Hepatocyte (in vitro differentiated cells): ENCODE results near the gene MED6. TPM values are rescaled to one million over a fixed set of nuclear protein-coding genes. Genes with fewer than 3 reads are reported as not detected.
A peak's percentile ranks its signal among the peaks of the same experiment; 100 is the strongest.

Experiments
- DNase-seq: peaks from one replicate; pipeline ENCODE4 v3.0.0-alpha.2; 2016; ENCODE audit warnings: low spot score
- H2AFZ ChIP-seq: fragments of 200-600 bp; sonication (generic); 2 replicates; pipeline ENCODE4 v1.6.0; 2016; ENCODE audit warnings: antibody characterized with exemption, mild to moderate bottlenecking
- H3K27ac ChIP-seq: fragments of 200-600 bp; sonication (generic); 2 replicates; pipeline ENCODE4 v1.5.1; 2016; ENCODE audit warnings: mild to moderate bottlenecking
- H3K27me3 ChIP-seq: fragments of 200-600 bp; sonication (generic); 2 replicates; pipeline ENCODE4 v1.6.1; 2016
- H3K36me3 ChIP-seq: fragments of 200-600 bp; sonication (generic); replicated peaks from 2 replicates; pipeline ENCODE4 v1.5.1; 2016; ENCODE audit warnings: low read depth; ENCODE audit not compliant: insufficient read depth
- H3K4me1 ChIP-seq: fragments of 200-600 bp; sonication (generic); 2 replicates; pipeline ENCODE4 v1.5.1; 2016; ENCODE audit warnings: mild to moderate bottlenecking, moderate library complexity; ENCODE audit not compliant: insufficient read depth
- H3K4me2 ChIP-seq: fragments of 200-600 bp; sonication (generic); 2 replicates; pipeline ENCODE4 v1.6.0; 2016
- H3K4me3 ChIP-seq: fragments of 200-600 bp; sonication (generic); 2 replicates; pipeline ENCODE4 v1.5.1; 2016; ENCODE audit warnings: mild to moderate bottlenecking
- H3K79me2 ChIP-seq: fragments of 200-600 bp; sonication (generic); 2 replicates; pipeline ENCODE4 v1.6.0; 2017; ENCODE audit warnings: mild to moderate bottlenecking
- H3K9me2 ChIP-seq: fragments of 200-600 bp; sonication (generic); replicated peaks from 2 replicates; pipeline ENCODE4 v1.6.0; 2017; ENCODE audit warnings: mild to moderate bottlenecking; ENCODE audit not compliant: insufficient read depth
- H3K9me3 ChIP-seq: fragments of 200-600 bp; sonication (generic); 2 replicates; pipeline ENCODE4 v1.5.1; 2016; ENCODE audit warnings: low read depth, mild to moderate bottlenecking
- H4K20me1 ChIP-seq: fragments of 200-600 bp; sonication (generic); 2 replicates; pipeline ENCODE4 v1.6.0; 2016; ENCODE audit warnings: mild to moderate bottlenecking; ENCODE audit not compliant: insufficient read depth, poor library complexity, severe bottlenecking
- EZH2 ChIP-seq: fragments of 200-600 bp; sonication (generic); IDR thresholded peaks from 2 replicates; pipeline ENCODE4 v1.6.1; 2016; ENCODE audit warnings: antibody characterized with exemption, mild to moderate bottlenecking, borderline replicate concordance
- EZH2phosphoT487 ChIP-seq: fragments of 200-600 bp; sonication (generic); IDR thresholded peaks from one replicate; pipeline ENCODE4 v1.6.1; 2018; ENCODE audit warnings: antibody characterized with exemption, mild to moderate bottlenecking, low read depth, moderate library complexity; ENCODE audit not compliant: unreplicated experiment, severe bottlenecking
- WGBS: methylation state at CpG from one replicate; pipeline ENCODE4 v1.1.6; 2016; ENCODE audit warnings: low lambda C conversion rate; ENCODE audit errors: missing lambda C conversion rate; 5-methylcytosine and 5-hydroxymethylcytosine counted together
- polyA plus RNA-seq: library from polyadenylated mRNA; unstranded; fragments of >200 nt; fragmentation: Nextera tagmentation; extraction: Ambion mirVana; gene quantifications from 2 replicates; pipeline ENCODE4 v1.2.1, GENCODE V29; 2016
- total RNA-seq: library from RNA; depleted of rRNA; stranded (reverse); fragments of >200 nt; gene quantifications from 2 replicates; pipeline ENCODE4 v1.2.3, GENCODE V29; 2014
- TF ChIP-seq, protein P1 (sequence below): fragments of 200-600 bp; sonication (generic); IDR thresholded peaks from 2 replicates; pipeline ENCODE4 v1.5.1; 2016; ENCODE audit warnings: antibody characterized with exemption, mild to moderate bottlenecking; ENCODE audit not compliant: poor library complexity

MED6 gene
- total and polyA plus RNA-seq, 2 experiments from 2014 or later = 41.1 to 44.3 TPM

DNA sequence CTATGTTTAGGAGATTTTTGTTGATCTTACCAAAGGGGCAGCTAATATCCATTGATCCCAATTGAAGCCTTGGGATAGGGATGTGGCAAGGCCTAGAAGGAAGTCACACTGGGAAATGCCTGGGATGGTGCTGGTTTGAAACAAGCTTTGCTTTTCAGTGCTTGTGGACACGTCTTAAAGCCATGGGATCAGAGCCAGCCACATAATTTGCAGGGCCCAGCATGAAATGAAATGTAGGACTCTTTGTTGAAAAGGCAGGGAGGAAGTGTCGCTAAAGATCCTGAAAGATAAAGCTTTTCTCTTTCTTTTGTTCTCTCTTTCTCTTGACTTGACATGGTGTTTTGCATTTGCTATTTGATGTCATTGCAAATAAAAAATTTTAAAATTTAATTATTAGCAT lies 46.2 kb upstream of the MED6 start:
- H3K9me3 ChIP-seq = no peaks in the 10 kb centered on the region
- H2AFZ ChIP-seq = no peak overlapping the region
- peaks cover 4% of the 10 kb centered on the region for H3K4me1 ChIP-seq
- no peaks in the 10 kb centered on the region for H4K20me1 ChIP-seq
- H3K4me3 ChIP-seq = no peak overlapping the region
- no peak for DNase-seq
- H3K27me3 ChIP-seq = peaks cover 17% of the 10 kb centered on the region
- TF ChIP-seq EZH2phosphoT487 = no peak
- TF ChIP-seq EZH2 = no peak
- TF ChIP-seq, protein P1, sequence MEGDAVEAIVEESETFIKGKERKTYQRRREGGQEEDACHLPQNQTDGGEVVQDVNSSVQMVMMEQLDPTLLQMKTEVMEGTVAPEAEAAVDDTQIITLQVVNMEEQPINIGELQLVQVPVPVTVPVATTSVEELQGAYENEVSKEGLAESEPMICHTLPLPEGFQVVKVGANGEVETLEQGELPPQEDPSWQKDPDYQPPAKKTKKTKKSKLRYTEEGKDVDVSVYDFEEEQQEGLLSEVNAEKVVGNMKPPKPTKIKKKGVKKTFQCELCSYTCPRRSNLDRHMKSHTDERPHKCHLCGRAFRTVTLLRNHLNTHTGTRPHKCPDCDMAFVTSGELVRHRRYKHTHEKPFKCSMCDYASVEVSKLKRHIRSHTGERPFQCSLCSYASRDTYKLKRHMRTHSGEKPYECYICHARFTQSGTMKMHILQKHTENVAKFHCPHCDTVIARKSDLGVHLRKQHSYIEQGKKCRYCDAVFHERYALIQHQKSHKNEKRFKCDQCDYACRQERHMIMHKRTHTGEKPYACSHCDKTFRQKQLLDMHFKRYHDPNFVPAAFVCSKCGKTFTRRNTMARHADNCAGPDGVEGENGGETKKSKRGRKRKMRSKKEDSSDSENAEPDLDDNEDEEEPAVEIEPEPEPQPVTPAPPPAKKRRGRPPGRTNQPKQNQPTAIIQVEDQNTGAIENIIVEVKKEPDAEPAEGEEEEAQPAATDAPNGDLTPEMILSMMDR = no peak
- H3K79me2 ChIP-seq = peaks cover 21% of the 10 kb centered on the region
- H3K4me2 ChIP-seq = no peak overlapping the region
- H3K9me2 ChIP-seq = no peaks in the 10 kb centered on the region
- no peak overlapping the region for H3K27ac ChIP-seq
- 67% methylated on average over 2 of the region's 2 CpGs for WGBS
- no peaks in the 10 kb centered on the region for H3K36me3 ChIP-seq

DNA sequence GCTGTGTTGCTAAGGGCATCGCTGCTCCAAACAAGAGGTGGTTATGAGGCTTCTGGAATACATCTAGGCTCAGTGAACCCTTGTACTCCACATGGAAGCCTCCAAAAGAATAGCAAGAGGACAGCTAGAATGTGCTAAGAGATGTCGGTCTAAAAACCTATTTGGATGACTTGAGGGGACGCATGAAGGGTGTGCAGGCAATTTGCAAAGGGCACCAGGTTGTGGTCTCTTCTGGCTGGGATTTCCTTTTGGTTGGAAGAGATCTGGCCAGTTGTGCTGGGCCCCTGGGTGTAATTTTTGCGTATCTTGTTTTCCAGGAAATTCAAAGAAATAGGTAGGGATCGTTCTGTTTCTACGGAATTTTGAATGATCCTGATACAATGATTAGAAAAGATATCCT lies 45.4 kb upstream of the MED6 start:
- H3K4me2 ChIP-seq = no peak overlapping the region
- H3K27ac ChIP-seq = no peak overlapping the region
- WGBS = 87% methylated on average over 6 of the region's 6 CpGs
- peaks cover 21% of the 10 kb centered on the region for H3K79me2 ChIP-seq
- peaks cover 17% of the 10 kb centered on the region for H3K27me3 ChIP-seq
- TF ChIP-seq, protein P1 = no peak
- TF ChIP-seq EZH2 (no peak), EZH2phosphoT487 (no peak)
- no peaks in the 10 kb centered on the region for H3K9me3 ChIP-seq
- H3K36me3 ChIP-seq = no peaks in the 10 kb centered on the region
- H4K20me1 ChIP-seq = no peaks in the 10 kb centered on the region
- H3K4me3 ChIP-seq = no peak overlapping the region
- H3K4me1 ChIP-seq = peaks cover 4% of the 10 kb centered on the region
- H3K9me2 ChIP-seq = no peaks in the 10 kb centered on the region
- H2AFZ ChIP-seq = no peak overlapping the region
- no peak for DNase-seq

DNA sequence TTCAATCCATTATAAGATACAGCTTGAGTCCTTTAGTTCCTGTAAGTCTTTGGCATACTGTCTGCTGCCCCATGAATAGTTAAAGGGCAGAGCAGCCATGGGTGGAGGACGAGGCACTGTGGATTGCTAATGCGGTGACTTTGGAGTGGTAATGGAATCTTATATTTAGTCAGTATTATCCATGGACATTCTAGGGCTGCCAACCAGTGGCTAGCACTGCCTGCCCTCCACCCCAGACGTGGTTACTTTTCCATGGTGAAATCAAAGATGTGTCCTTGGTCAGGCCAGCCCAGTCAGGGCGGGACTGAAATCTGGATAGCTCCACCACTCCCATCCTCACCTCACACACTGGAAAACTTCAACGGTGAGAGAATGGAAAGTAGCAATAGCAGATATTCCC lies 43.5 kb upstream of the MED6 start:
- Histone ChIP-seq H3K4me3 (no peak overlapping the region), H2AFZ (no peak overlapping the region), H4K20me1 (no peaks in the 10 kb centered on the region), H3K4me1 (peaks cover 4% of the 10 kb centered on the region), H3K79me2 (peaks cover 20% of the 10 kb centered on the region), H3K4me2 (peak overlapping the region; percentile 98), H3K27me3 (peaks cover 29% of the 10 kb centered on the region), H3K27ac (no peak overlapping the region), H3K36me3 (no peaks in the 10 kb centered on the region), H3K9me3 (no peaks in the 10 kb centered on the region), H3K9me2 (no peaks in the 10 kb centered on the region)
- 75% methylated on average over 5 of the region's 5 CpGs for WGBS
- TF ChIP-seq EZH2 (no peak), EZH2phosphoT487 (no peak)
- TF ChIP-seq, protein P1 = no peak
- DNase-seq = no peak
